Measurements from ENCODE around the gene FOXA1.
"Not testable (repeated sequence)": the region's sequence is repeated elsewhere in the genome, so short reads cannot be mapped to it uniquely, and the experiment has no call there.

FOXA1 gene

DNA sequence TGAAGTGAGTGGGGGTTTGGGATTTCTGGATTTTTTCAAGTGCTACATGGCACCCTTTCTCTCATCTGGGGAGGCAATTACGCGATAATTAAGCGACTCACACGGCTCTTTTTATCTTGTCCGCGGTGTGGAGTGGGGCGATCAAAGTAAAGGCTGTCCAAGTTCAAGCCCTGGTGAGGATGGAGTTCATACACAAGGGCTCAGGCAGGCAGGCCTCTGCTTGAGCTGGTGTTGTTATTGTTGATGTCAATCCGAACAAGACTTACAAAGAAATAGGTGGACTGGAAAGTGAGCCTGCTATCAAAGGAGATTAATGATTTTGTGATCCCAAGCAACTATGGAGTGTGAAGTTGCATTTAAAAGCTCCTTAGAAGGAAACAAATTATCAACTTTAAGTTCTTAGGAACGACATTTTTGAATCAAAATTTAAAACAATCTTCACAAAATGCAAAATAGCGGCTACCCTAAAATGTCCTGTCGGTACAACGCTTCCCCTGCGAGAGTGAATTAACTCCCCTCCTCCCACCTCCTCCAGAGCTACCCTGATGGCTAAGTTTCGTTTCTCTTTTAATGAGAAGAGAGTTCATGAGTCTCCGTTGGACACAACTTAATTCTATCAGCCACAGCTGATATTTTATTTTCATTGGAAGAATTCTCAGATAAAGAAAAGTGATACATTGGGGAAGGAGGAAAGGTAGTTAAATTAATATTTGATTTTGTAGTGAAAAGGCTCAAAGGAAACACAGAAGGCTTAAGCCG, 5.9 kb downstream of the FOXA1 start:
- no peak for DNase-seq

DNA sequence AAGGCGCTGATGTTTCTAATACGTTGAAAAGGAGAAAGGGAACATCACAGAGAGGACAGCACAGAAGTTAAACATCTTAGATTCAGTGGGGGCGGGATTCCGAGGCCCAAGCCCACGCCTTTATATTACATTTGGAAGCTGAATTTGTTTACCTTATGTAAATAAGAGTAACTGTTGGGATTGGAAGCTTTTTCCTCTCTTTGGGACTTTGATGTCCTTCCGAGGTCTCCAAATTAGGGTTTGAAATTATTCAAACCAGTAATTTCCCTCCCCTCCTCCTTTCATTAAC, 6.4 kb downstream of the FOXA1 start:
- no peak for DNase-seq

DNA sequence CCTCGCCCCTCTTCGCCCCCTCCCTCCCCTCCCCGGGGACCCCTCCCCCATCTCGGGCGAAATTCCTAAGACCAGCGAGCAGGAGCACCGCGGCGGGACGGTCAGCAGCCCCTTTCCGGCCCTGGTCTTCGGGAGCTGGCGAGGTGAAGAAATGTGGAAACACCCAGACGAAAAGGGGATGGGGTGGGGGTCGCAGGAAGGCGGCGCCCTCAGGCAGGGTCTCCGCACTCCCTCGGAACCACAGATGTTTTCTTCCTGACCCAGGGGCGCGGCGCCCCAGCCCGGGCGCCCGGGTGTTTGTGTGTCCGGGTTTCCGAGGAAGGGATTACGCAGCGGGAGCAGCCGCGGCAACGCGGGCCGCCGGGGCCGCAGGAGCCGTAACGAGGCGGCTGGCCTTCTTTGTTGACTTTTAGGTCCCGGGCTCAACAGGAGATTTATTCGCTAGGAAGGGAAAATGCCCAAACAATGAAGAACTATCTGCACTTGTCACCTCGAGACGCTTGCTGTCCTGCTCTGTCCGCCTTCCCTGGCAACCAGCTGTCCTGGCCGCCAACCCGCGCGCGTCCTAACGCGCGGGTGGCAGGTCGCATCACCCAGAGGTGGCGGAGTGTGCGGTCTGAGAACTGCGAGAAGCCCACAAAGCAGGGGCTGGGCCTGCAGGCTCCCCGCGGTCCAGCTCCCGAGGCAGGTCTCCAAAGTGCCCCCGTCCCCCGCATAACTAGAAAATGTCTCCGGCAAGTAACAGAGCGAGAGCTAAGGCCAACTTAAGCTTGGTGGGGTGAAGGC, 7.0 kb downstream of the FOXA1 start:
- DNase-seq = no peak

DNA sequence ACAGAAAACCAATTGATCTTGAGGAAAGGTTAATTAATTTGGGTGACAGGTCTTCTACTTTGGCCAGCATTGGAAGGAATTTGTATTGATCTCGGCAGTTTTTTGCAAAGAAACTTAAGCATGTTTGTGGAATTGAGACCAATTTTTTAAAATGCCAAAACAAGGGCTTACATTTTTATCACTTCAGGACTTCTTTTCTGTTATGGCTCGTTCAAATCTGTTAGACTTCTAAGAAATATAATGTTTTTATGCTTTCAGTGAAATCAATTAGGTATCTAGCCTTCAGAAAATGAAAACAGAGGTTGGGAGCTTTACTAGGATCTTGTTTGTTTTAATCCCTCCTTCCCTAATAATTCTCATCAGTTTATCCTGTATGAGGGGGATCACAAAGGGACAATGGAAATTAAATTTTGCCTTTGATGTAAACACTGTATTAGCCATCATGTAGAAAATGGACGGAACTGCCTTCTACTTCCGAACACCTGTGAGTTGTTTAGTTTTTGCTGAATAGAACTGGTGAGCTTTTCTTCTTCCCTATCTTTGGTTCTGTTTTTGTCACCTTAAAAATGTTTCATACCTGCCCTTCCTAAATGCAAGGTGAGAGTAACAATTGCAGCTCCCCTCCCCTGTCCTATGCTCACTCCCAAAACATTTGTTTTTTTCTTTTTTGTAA, 7.8 kb downstream of the FOXA1 start:
- DNase-seq = no peak

DNA sequence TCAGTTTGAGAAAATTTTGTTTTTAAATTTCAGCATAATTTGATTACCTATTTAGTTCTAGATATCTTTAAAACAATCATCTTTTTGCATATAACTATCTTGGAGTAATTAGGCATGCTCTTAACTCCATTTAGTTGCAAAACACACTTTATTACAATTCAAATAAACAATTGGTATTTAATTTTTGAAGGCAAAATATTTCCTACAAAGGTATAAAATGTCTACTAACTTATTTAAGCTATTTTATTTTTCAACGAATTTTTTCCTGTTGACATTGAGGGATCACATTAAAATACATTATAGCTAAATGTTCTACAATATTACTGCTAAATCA, 8.3 kb downstream of the FOXA1 start:
- no peak for DNase-seq

DNA sequence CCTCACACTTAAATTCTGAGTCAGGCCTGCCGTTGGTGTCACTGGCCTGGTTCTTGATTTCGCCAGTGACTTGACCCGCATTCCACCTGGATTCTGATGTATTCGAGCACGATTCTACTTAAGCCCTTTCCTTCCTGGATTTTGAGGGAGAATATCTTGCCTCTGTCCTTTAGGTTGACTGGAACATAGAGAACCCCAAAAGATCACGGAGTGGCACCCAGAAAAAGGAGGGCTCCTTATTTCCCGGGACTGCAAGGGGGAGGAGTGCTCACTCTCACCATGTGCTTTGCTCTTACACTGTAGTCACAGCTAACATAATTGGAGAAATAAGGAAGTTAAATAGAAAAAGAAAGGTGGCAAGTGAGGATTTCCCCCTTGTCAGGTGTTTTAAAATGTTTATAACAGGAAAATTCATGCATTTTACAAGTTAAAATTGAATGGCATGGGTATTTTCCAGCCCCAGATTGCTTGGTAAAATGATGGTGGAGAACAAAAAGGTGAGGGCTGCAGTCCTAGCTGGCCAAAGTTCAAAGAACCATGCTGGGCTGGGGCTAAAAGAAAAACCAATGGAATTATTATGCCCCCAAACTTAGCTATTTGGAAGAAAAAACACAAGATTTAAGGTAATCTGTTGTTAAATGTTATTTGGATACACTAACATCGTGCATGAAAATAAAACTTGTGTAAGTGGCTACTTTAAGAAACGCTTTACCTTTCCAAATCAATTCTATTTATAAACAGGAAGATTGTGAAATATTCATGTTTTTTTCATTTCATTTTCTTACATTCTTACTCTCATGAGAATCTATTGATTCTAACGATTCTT, 8.9 kb downstream of the FOXA1 start:
- DNase-seq = no peak

DNA sequence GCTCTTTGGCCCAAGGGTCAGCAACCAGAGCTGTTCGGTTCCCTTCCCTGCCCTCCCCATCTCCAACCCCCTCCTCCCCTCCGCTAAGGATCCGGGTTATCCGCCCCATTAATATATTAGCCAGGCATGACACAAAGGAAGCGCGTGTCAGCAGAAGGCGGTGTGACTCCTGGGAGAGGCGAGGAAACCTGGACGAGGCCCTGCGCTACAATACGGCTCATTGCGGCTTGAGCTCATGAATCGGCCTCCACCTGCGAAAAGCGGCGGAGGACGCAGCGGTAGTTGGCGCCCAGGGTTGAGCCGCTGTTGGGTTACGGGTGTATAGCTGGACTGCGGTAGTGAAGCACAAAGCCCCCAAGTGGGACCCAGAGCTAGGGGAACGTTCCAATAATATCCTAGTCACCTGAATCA, 9.9 kb downstream of the FOXA1 start:
- DNase-seq = no peak

DNA sequence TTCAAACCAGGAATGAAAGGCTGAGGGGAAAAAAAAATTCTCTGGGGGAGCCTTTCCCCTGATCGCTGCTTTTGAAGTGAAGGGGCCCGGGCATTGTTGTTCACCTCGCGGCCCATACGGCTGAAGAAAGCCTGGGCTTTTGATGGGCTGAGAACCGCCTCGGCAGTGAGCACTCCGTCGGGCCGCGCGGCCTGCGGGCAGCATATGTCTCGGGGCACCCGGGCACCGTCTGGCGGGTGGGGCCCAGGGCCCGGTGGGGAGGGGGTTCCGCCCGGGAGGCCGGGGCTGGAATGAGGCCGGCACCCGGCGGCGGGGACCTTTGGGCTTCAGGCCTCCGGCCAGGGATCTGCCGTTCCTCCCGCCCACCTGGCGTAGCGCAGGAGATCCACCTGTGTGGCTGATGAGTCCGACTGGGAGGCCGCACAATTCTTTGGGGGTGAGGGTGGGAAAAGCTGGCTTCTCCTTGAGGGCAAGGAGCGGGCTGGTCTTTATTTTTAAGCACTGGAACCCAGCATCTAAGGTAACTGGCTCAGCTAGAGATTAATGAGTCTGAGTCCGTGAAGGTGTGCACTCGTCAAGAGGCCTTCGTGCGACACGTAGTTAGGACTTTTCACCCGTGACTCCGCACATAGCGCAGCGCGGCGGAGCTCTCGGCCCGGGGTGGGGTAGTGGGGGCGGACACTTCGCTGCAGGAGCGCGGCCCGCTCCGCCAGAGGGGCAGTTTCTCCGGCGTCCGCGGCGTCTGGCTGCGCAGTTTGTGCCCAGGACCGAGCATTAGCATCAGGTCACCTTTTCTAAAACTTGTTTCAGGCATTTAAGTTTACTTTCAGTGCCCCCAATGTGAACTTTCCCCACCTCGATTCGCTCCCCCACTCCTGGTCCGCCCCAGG, 10.6 kb downstream of the FOXA1 start:
- no peak for DNase-seq

DNA sequence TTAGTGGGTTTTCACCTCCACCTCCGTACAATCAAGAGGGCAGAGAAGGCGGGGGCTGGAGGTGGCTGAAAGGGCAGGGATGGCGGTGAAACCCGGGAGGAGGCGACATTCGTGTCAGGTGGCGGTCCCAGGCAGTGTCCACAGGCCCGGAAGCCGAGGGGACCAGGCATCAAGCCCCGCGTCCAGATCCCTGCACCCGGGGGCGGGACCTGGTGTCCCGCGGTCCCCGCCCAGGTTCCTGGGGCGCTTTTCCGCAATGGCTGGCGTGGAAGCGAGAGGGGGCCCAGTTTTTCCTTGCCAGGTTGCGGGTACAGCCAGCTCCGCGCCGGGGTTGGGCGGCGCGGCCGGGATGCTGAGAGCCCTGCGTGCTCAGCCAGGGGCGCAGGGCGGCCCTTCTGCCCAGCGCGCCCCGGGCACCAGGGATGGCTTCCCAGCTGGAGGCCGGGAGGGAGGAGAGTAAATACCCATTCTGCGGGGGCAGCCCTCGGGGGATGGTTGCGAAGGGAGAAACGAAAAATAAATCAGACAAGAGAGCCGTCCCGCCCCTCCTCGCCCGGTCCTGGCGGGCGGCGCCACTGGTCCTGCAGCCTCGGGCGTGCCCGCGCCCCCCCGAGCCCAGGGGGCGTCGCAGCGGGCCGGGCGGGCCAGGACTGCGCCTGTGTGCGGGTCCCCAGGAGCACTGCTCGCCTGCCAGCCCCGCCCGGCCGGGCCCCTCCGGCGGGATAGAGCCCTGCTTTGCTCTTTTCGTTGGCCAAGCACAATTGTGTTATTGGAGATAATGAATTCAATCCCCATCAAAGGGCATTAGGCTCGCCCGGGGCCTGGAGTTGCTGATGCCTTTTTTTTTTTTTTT, 11.5 kb downstream of the FOXA1 start:
- DNase-seq = no peak

DNA sequence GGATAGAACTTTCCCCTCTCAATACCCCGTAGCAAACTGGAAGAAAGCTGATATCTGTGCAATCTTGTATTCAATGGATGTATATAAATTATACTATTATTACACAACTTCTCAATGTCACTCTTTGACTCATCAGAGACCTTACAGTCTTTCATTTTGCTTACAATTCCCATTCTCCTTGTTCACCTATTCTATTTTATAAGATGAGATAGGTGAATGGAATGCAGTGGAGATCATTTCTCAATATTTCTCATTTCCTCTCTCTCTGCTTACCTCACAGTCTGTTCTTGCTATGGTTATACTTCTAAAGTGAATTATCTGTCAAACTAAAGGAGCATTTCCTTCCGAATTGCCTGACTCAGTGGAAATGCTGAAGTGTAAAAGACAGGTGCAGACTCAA, 14.9 kb downstream of the FOXA1 start:
- DNase-seq = no peak

DNA sequence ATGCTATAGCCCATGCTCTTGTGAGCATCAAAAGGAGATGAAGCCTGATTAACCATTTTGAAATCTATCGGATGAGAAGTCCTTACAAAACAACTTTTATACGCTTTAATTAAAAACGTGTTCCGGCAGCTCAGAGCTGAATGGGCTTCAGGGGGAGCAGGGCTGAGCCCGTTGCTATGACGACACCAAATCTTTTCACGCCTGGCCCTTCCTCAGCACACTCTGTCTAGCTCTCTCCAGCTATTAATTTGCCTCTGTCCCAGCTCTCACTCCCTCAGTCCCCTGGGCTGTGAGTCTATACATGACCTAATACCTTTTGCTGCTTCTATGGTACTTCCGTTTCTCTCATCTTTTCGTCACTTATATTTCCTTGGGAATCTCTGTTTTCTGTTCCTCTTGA, 15.8 kb downstream of the FOXA1 start:
- no peak for DNase-seq

DNA sequence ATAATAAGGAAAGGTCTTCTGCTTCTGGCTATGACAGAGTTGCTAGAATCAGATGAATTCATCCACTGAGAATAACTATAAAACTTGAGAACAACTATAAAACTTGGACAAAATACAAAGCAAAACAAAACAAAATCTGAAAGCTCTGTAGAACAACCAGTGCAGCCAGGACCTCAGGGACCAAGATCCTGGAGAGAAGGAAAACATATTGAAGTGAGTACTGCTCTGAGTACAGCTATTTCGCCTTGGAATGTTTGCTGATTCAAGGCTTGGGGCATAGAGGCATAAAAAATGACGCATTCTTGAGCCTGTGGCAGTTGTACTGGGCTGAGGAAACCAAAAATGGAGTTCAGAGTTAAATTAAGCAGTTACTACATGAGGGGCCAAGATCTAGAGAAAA, 21.7 kb downstream of the FOXA1 start:
- DNase-seq = no peak

DNA sequence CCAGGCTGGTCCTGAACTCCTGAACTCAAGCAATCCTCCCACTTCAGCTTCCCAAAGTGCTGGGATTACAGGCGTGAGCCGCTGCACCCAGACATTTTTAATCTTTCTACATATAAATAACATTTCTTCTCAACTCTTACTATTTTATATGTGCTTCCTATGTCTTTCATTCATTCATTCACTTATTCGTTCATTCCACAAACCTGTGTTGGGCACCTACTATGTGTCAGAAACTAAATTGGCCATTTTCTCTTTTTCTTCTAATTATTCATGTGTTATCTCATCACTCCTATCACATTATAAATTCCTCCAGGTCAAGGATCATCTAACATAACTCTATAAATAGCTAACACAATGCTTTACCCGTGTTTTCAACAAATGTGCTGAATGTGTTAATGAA, 23.7 kb downstream of the FOXA1 start:
- DNase-seq = no peak

DNA sequence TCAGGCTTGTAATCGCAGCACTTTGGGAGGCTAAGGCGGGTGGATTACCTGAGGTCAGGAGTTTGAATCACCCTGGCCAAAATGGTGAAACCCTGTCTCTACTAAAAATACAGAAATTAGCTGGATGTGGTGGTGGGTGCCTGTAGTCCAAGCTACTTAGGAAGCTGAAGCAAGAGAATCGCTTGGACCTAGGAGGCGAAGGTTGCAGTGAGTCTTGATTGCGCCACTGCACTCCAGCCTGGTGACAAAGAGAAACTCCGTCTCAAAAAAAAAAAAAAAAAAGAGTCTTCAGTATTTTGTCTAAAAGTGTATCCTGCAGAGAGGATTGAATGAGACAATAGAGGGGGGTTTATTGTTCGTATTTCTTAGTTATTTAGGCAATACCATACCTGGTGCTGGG, 25.3 kb downstream of the FOXA1 start:
- DNase-seq = no peak

DNA sequence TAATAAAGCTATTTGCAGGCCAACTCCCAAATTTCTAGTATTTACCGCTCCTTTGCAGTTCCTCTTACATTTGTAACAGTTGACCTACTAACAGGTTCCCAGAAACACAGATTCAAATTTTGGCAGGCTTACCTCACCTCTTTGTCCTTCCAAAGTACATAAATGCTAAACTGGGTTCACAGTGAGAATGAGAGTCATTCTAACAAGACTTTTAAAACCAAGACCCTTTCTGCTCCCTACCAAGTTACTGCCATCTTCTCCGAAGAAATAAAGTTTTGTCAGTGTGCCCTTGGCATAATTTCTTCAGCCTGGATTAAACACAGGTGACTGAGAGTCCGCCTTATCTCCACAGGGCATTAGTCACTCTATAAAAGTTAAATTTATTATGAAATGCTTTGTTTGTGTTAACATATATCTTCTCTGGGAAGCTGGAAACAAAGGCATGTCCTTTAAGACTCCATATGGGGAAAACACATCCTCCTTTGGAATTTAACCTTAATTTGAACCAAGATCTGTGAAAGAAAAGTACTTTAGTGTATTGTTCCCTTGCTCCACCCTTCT, 28.2 kb downstream of the FOXA1 start:
- no peak for DNase-seq

DNA sequence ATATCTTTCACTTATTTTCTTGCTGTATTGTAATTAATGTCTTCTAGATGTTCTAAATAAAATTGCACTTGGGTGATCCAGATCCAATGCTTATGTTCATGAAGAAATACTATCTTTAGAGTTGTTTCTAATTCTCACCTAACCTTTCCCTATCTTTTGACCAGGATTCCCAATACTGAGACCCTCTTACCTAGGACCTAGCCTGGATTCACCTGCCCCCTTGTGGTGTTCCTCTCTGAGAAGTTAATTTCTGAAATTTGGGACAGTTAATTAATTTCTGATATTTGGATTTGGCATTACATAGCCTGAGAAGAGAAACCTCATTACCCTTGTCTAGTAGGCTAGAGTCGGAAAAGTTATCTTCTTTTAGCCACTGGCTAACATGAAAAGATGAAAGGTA, 29.5 kb downstream of the FOXA1 start:
- DNase-seq = no peak

DNA sequence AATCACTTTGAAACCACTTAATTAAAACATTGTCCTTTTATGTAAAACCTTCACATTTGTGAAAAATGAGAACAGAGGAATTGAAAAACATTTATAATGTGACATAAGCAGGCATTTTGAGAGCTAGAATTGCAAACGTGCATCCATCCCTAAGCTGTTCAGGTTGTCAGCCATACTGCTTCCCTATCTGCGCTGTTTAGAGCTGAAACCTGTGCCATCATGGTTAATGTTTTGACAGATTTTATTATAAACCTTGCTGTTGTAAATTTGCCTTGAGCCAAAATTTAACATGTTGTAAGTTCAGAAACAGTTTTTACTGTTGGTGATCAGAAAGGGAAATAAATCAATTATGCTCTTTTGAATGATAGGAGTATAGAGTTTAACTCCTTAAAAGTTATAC, 31.9 kb downstream of the FOXA1 start:
- no peak for DNase-seq

DNA sequence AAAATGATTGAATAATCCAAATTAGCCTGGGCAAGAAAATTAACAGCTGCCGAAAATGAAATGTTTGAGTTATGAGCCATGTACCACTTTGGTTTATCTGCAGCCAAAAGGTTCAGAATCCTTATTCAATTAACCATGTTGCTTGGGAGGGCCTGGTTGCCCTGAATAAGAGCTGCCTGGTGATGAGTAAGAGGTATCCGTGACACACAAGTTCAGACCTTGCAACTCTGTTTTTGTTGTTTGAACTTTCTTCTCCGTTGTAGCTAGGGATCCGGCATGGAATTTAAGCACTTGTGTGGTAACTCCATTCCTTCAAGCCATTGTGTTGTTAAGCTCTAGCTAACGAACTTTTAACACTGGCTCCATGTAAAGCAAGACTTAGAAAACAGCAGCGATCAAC, 35.7 kb downstream of the FOXA1 start:
- no peak for DNase-seq

DNA sequence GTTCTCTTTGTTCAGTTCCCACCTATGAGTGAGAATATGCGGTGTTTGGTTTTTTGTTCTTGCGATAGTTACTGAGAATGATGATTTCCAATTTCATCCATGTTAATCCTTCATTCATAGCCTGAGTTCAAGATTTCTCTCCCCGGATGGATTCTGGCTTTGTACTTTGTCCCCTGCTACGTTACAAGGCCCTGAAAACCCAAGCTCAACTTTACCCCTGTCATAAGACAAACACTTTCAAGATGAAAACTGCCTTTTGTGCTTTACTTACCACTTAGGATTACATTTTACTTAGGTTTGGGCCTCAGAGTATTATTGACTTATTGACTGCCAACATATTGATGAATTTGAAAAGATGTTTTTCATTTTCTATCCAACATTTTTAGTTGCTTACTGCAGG, 36.3 kb downstream of the FOXA1 start:
- no peak for DNase-seq

DNA sequence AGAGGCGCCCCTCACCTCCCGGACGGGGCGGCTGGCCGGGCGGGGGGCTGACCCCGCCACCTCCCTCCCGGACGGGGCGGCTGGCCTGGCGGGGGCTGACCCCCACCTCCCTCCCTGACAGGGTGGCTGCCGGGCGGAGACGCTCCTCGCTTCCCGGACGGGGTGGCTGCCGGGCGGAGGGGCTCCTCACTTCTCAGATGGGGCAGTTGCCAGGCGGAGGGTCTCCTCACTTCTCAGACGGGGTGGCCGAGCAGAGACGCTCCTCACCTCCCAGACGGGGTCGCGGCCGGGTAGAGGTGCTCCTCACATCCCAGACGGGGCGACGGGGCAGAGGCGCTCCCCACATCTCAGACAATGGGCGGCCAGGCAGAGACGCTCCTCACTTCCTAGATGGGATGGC, 39.5 kb downstream of the FOXA1 start:
- DNase-seq = not testable (repeated sequence)

DNA sequence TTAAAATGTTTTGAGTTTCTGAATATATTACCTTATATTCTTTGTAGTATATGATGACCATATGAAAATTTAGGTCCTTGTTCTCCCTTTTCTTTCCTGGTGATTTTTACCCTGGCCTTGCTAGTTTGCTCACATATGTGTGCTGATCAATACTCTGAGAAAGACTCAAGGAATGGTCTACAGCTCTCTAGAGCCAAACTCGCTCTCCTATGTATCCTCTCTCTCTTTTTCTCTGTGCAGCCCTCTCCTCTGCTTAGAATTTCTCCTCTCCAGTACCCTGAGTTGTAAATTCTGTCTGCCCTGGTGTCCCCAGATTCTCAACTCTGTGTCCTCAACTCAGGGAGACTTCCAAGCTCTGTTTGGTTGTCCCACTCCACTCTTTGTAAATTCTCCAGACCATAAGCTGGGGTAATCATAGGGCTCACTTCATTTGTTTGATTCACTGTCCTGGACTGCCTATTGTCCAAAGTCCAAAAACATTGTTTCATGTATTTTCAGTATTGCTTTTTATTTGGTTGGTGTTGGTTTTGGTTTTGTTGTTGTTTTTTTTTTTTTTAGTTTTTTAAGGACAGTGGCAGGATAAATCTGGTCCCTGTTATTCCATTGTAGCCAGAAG, 41.0 kb downstream of the FOXA1 start:
- no peak for DNase-seq

Data from amniotic stem cell (primary cell).